Stimulated activated CD4-positive, alpha-beta T cell treated with anti-CD3 and anti-CD28 coated beads, Interleukin-15, amount 100 ng/mL, for 24 hours (primary cell): ENCODE measurements around the gene CBFB.
A peak's percentile ranks its signal among the peaks of the same experiment; 100 is the strongest.
"Not testable (repeated sequence)": the region's sequence is repeated elsewhere in the genome, so short reads cannot be mapped to it uniquely, and the experiment has no call there.

ENCODE experiments used
- DNase-seq: peaks from one replicate; pipeline ENCODE4 v3.0.0-alpha.2; 2020

CBFB gene

DNA sequence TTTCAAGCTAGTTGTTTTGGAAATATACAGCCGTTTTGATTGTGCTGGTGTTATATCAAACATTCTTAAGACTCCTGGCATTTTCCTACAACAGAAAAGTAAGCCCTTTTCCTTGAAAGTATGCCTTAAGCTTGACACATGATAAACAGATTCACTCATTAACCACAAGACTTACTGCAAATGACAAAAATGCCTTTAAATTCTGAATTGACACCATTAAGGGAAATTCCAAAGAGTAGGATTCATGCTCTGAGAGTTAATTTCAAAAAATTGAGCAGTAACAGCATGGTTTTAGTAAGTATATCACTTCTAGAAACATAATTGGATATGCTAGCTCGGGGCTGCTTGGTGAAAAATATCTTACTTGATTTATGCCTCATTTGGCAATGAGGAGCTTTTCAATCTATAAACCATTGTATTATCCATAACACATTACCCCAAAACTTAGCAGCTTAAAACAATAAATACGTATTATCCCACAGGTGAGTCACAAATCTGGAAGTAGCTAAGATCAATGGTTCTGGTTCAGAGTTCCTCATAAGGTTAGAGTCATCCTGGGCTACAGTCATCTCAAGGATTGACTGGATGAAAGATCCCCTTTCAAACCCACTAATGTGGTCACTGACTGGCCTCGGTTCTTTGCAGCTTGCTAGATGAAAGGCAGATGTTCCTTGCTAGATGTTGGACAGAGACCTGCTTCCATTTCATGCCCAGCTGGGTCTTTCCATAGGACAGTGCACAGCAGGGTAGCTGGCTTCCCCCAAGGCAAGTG is 72.5 kb downstream of the CBFB start:
- no peak for DNase-seq

DNA sequence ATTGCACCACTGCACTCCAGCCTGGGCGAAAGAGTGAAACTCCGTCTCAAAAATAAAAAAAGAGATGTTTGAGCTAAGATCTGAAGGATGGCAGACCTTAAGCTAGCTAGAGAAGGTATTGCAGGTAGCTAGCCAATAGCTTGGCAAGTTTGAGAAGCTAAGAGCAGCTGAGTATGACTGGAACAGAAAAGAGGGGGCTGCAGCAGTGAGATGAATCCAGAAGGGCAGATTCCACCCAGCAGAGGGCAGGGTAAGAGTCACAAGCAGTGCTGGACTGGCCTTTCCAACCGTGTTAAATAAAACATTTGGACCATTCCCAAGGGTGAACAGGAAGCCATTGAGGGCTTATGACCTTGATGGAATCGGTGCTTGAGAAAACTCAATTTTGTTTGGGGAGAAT is 75.1 kb downstream of the CBFB start:
- no peak for DNase-seq

DNA sequence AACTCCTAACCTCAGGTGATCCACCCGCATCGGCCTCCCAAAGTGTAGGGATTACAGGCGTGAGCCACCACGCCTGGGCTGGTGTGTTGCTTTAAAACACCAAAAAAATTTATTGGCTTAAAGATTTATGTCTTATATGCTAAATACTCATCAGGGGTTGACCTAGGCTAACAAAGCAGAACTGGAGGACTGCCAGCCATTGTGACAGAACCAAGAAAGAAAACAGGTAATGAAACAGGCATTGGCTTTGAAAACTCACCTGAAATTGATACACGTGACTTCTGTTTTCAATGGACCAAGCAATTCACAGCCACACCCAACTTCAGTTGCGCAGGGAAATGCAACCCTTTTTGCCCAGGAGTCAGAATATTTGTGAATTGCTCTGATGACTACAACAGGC is 75.9 kb downstream of the CBFB start:
- no peak for DNase-seq

GRCh38 chr16:67105246-67105645 is 76.3 kb downstream of the CBFB start:
- DNase-seq = no peak

GRCh38 chr16:67105881-67106280 is 76.9 kb downstream of the CBFB start:
- no peak for DNase-seq

GRCh38 chr16:67108489-67108888 is 79.5 kb downstream of the CBFB start:
- no peak for DNase-seq

- DNase-seq = no peak
Observed at GRCh38 chr16:67108931-67109406, 80.0 kb downstream of the CBFB start.

- DNase-seq = peak; percentile 96
Observed at GRCh38 chr16:67109407-67110135, 80.6 kb downstream of the CBFB start, which contains the start of gene PHAF1. Gene PHAF1, plus strand, starts transcription at chr16:67109941. Its CDS starts 235 bp downstream, at chr16:67110176.

GRCh38 chr16:67111951-67112444 is 83.0 kb downstream of the CBFB start:
- no peak for DNase-seq

- no peak for DNase-seq
Observed at GRCh38 chr16:67112591-67113399, 83.8 kb downstream of the CBFB start.

GRCh38 chr16:67114793-67115192 is 85.8 kb downstream of the CBFB start:
- DNase-seq = no peak

GRCh38 chr16:67115639-67116038 is 86.7 kb downstream of the CBFB start:
- no peak for DNase-seq

GRCh38 chr16:67116388-67117311 is 87.7 kb downstream of the CBFB start:
- DNase-seq = no peak

GRCh38 chr16:67117716-67118115 is 88.8 kb downstream of the CBFB start:
- no peak for DNase-seq

DNA sequence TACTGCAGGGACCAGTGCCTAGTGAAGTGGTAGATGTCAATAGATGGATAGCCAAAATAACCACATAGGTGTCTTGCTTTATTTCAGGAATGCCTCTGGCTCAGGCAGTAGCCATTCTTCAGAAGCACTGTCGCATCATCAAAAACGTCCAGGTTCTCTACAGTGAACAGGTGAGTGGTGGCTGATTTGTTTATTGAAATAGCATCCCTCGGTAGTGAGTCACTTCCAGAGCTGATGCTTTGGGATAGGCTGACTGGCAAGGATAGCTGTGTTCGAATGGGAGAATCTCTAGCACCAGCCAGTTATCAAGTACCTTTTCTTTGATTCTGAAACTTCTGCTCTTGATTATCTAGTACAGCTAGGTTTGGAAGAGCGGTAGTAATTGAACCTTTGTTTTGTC is 91.1 kb downstream of the CBFB start:
- DNase-seq = no peak

DNA sequence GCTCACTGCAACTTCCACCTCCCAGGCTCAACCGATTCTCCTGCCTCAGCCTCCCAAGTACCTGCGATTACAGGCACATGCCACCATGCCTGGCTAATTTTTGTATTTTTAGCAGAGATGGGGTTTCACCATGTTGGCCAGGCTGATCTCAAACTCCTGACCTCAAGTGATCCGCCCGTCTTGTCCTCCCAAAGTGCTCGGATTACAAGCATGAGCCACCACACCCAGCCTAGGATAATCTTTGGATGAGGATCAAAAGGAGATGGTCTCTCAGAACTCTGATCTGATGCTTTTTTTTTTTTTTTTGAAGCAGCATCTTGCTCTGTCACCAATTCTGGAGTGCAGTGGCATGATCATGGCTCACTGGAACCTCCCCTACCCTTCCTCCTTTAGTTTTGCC is 93.8 kb downstream of the CBFB start:
- DNase-seq = not testable (repeated sequence)

DNA sequence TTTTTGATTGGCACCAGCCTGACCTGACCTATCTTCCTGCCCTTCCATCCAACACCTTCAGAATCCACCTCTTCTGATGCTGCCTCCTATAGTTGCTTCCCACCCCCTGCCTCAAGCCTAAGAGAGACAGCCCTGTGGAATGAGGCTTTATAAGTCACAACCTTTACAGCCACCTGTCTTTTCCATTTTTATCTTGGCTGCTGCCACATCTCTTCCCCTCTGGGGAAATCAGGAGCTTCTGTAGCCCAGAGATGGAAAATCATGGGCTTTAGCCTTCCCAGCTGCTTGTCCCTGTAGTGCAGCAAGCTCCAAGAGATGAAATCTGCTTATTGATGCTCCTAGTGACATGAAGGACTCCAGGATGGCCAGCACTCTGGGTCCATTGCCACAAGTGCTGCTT is 99.5 kb downstream of the CBFB start:
- DNase-seq = no peak

DNA sequence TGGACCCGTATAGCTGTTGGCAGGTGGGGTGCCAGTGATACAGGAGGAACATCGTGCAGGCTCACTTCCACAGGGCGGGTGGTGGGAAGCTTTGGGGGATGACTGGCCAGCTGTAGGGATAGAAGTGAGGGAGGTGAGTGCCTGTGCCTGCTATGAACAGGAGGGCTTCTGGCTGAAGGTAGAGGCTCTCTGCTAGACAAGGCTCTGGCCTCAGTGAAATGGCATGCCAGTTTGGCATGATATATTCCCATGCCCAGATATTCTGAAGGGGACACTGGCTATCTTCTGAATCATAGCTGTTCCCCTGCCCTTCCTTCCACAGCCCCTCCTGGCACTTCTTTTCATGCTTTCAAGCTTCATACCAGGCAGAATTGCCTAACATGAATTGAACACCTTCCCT is 99.9 kb downstream of the CBFB start:
- no peak for DNase-seq

DNA sequence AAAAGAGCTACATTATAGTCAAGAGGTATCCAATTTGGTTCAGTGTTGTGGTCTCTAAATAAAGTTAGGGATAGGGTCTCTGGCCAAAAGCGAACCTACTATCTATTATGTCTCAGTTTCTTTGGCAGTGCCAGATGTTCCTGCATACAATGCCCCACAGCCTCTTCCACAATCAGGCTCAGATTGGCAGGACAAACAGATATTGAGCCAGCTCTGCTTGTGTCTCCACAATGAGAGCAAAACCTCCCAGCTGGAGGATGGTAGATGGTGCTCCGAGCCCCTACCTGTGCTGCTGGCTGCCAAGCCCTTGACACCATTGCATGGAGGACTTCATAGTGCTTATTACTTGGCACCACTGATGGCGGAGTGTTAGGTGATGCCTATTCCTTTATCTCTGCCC is 100.5 kb downstream of the CBFB start:
- DNase-seq = no peak

GRCh38 chr16:67137605-67138004 is 108.7 kb downstream of the CBFB start:
- no peak for DNase-seq

DNA sequence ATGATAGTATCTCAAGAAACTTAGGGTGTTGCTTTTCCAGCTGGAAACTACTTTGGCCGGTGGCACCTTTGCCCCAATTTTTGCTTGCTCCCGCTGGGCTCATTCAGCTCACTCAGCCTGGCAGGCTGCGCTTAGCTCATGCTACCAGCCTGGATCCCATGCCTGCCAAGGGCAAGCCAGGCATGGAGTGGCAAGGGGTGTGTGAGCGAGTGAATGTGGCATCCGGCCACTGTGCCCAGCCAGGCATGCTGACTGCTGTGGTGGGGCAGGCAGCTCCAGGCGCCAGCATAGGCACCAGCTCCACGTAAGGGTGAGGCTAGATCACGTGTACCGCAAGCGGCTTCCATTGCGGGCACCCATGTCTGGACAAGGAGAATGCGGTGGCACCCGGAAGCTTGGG is 112.4 kb downstream of the CBFB start:
- DNase-seq = no peak

DNA sequence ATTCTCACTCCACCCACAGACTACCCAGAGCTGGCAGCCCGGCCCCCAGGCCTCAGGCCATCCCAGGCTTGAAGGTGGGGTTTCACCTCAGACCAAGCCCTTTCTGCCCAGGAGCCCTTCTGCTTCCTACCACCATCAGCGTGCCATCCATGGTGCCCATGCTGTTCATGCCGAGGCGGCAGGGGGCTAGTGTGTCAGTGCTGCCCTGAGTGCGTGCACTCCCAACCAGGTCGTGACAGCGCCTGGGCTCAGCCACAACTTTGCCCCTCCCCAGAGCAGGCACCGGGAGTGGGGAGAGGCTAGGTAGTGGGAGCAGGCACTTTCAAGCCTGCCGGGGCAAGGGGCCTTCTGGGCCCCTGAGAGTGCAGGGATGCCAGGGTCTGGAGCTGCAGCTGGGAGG is 113.4 kb downstream of the CBFB start:
- DNase-seq = no peak
